Fibroblast of pulmonary artery (primary cell): ENCODE measurements around the gene GRB10.

Experiments
- DNase-seq: peaks from one replicate; pipeline ENCODE4 v3.0.0-alpha.2; 2010; ENCODE audit warnings: low read depth
- H3K4me3 ChIP-seq: replicated peaks from 2 replicates; pipeline ENCODE4 v1.5.1; 2011; ENCODE audit warnings: low read depth, mild to moderate bottlenecking, control low read depth, low read length, moderate library complexity
- CTCF ChIP-seq: IDR thresholded peaks from 2 replicates; pipeline ENCODE4 v1.5.1; 2011; ENCODE audit warnings: mild to moderate bottlenecking, control low read depth, low read length, inconsistent platforms; ENCODE audit errors: missing control alignments

GRB10 gene

GRCh38 chr7:50768485-50769474, 13.9 kb downstream of the GRB10 start:
- no peak for TF ChIP-seq CTCF
- no peak for DNase-seq
- no peak overlapping the region for H3K4me3 ChIP-seq

GRCh38 chr7:50766849-50767207, 15.9 kb downstream of the GRB10 start:
- TF ChIP-seq CTCF: no peak
- H3K4me3 ChIP-seq: no peak overlapping the region
- DNase-seq: no peak

GRCh38 chr7:50766106-50766848, 16.4 kb downstream of the GRB10 start:
- H3K4me3 ChIP-seq: no peak overlapping the region
- DNase-seq: no peak
- TF ChIP-seq CTCF: no peak

- DNase-seq: no peak
- no peak for TF ChIP-seq CTCF
Observed at GRCh38 chr7:50762337-50762736, 20.4 kb downstream of the GRB10 start.

GRCh38 chr7:50761713-50762112, 21.0 kb downstream of the GRB10 start:
- no peak overlapping the region for H3K4me3 ChIP-seq
- TF ChIP-seq CTCF: no peak
- DNase-seq: no peak

More at GRCh38 chr7:50762337-50762736, 20.4 kb downstream of the GRB10 start:
- H3K4me3 ChIP-seq: no peak overlapping the region

- H3K4me3 ChIP-seq: no peak overlapping the region
- DNase-seq: no peak
- TF ChIP-seq CTCF: no peak
Observed at GRCh38 chr7:50757703-50758390, 24.8 kb downstream of the GRB10 start.
